Activated CD4-positive, alpha-beta T cell treated with anti-CD3 and anti-CD28 coated beads, Interleukin-2, amount 50 U/mL, for 4 hours (primary cell): Measurements from ENCODE around the gene STK32B.

Source experiments
- DNase-seq, 2 experiments: peaks; one replicate each; pipeline ENCODE4 v3.0.0-alpha.2; 2020

The STK32B gene

GRCh38 chr4:5078009-5078408 is 26.7 kb downstream of the STK32B start:
- DNase-seq = no peak

DNA sequence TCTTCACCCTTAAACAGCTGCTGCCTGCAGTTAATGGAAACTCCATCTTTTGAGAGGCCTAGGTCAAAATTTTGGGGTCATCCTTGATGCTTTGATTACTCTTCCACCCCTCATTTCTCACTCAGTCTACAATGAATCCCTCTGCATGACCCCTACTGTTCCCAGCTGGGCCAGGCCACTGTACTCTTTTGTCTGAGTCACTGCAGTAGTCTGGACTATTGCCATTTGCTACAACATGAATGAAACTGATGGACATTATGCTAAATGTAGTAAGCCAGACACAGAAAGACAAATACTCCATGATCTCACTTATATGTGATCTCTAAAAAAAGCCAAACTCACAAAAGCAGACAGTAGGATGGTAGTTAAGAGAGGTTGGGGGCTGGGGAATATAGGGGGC is 28.3 kb downstream of the STK32B start:
- no peak for DNase-seq

DNA sequence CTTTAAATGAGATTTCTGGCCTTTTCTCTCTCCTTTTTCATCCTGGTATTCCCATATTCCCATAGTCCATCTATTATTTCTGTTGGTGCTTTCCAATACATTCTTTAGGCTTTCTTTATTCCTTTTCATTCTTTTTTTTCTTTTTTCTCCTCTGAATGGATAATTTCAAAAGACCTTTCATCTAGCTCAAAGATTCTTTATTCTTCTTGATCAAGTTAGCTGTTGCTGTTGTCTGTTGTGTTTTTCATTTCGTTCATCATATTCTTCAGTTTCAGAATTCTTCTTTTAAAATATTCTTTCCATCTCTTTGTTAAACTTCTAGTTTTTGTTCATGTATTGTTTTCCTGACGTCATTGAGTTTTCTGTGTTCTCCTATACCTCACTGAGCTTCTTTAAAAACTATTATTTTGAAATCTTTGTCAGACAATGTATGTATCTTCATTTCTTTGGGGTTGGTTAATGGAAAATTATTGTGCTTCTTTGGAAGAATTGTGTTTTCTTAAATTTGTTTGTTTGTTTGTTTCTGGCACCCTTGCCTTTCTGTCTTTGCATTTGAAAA is 30.2 kb downstream of the STK32B start:
- DNase-seq = no peak

DNA sequence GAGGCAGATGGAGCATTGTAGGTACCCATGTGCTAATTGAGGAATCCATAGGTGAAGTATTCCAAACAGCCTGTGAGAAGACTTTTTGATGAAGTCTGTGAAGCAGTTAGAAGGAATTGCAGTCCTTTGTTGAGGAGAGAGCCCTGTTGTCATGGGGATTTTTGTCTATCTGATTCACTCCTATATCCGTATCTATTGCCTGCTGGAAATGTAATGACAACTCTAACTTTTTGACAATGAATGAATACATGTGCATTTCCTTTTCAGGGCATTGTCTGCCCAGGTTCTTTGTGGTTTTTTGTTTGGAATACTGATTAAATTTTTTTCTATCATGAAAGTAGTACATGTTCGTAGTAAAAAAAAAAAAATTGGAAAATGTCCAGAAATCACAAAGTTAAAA is 31.1 kb downstream of the STK32B start:
- no peak for DNase-seq

GRCh38 chr4:5084911-5085475 is 33.7 kb downstream of the STK32B start:
- DNase-seq = no peak

GRCh38 chr4:5086535-5086934 is 35.3 kb downstream of the STK32B start:
- DNase-seq = no peak

GRCh38 chr4:5096261-5096660 is 45.0 kb downstream of the STK32B start:
- no peak for DNase-seq

- DNase-seq = no peak
These were observed 46.9 kb downstream of the STK32B start for GRCh38 chr4:5098176-5098575.

GRCh38 chr4:5100336-5100735 is 49.1 kb downstream of the STK32B start:
- no peak for DNase-seq

- no peak for DNase-seq
These were observed 49.7 kb downstream of the STK32B start for GRCh38 chr4:5100986-5101385.

DNA sequence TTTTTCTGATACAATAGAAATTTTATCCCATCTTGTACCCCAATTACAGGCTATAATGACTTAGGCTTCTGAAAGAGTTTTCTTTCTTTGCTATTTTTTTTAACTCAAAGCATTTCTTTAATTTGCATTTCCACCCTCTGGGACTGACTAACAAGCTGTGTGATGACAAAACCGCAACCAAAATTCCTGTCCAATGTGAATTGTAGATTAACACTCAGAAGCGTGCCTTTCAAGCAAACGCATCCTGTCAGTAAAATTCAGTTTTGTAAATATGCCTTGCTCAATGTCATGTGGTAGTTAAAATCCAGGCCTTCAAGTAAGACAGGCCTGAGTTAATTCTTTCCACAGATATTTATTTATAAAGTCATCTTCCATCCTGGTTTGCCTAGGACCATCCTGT is 50.3 kb downstream of the STK32B start:
- DNase-seq = no peak

DNA sequence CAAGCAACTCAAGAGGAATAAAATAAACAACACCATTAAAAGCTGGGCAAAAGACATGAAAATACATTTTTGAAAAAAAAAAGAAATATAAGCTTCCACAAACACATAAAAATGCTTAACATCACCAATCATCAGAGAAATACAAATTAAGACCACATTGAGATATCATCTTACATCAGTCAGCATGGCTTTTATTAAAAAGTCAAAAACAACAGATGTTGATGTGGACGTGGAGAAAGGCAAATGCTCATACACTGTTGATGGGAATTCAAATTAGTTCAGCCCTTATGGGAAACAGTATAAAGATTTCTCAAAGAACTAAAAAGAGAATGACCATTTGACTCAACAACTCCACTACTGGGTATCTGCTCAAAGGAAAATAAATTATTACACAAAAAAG is 59.6 kb downstream of the STK32B start:
- no peak for DNase-seq

DNA sequence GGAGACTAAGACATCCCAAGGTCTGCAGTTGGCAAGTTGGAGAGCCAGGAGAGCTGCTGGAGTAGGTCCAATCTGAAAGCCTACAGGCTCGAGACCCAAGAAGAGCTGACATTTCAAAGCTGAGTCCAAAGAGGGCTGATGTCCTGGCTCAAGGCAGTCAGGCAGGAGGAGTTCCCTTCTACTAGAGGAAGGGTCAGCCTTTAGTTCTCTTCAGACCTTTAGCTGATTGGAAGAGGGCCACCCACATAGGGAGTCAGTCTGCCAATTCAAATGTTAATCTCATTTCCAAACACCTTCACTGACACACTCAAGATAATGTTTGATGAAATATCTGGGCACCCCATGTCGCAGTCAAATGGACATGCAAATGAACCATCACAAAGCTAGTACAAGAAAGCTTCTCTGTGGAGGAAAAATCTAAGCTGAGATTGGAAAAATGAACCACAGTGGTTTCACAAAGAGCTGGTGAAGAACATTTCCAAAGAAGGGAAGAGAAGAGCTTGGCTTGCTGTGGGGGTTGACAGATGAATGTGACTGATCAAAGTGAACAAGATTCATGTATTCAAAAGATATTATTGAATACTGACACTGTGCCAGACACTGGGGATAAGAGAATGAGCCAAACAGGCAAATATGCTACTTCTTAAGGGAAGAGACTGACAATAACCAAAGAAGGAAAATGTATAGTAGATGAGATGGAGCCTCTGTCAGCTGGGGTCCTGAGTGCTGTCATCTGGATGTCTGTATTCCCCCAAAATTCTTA is 61.2 kb downstream of the STK32B start:
- DNase-seq = no peak

GRCh38 chr4:5114950-5115349 is 63.7 kb downstream of the STK32B start:
- DNase-seq = no peak

GRCh38 chr4:5118091-5118786 is 67.0 kb downstream of the STK32B start:
- DNase-seq = no peak

- no peak for DNase-seq
These were observed 67.9 kb downstream of the STK32B start for GRCh38 chr4:5118994-5119835.

DNA sequence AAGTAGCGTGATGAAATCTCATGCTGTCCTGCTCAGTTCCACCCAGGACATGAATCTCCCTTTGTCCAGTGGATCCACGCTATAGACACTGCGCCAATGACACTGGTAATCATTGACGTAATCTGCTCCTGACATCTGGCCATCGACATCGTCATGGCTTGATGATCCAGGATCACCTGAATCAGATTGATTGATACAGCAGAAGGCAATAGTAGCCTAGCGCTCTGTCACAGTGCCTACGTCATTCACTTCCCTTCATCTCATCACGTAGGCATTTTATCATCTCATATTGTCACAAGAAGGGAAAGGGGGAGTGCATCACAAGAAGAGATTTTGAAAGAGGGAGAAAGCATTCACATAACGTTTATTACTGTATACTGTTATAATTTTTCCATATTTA is 68.8 kb downstream of the STK32B start:
- DNase-seq = no peak

GRCh38 chr4:5120468-5120867 is 69.2 kb downstream of the STK32B start:
- DNase-seq = no peak

DNA sequence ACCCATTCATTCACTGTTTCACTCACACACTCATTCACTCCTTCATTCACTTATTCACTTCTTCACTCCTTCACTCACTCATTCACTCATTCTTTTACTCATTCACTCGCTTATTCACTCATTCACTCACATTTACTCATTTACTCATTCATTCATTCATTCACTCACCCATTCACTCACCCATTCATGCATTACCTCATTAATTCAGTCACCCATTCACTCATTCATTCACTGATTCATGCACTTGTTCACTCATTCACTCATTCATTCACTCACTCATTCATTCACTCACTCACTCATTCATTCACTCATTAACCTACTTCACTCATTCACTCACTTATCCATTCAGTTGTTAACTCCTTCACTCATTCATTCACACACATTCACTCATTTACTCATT is 70.8 kb downstream of the STK32B start:
- DNase-seq = no peak

- no peak for DNase-seq
These were observed 73.6 kb downstream of the STK32B start for GRCh38 chr4:5124876-5125275.

DNA sequence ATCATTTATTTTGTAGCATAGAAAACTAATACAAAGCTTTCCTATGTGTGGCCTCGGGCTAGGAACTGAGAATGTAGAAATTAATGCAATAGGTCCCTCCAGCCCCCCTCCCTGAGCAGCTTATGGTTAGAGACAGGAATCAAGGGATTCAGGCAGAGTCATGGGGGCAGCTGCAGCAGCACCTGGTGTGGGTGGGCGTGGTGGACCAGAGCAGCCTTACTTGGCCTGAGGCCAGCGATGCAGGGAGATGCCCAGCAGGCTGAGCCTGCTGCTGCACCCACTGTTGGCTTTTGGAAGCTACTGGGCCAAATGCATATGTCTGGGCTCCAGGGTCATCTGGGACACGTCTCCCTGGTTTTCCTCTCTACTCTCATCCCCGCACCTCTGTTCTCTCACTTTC is 74.0 kb downstream of the STK32B start:
- no peak for DNase-seq

- no peak for DNase-seq
These were observed 75.0 kb downstream of the STK32B start for GRCh38 chr4:5126231-5126630.

DNA sequence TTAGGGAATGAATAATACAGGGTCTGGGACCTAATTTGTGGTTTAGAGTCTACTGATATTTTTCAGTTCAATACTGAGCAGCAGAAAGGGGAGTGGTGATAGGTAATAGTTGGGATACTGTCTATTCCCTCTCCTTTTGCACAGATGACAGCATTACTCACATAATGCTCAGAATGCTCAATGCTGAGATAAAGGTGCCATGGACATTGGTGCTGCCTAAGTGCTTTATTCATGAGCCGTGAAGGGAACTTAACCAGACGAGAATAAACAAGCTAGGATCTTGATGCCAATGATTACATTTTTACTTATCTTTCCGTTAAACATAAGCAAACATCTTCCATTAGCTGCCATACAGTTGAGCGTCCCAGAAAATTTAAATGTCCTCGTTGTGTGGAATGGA is 75.6 kb downstream of the STK32B start:
- no peak for DNase-seq
